NCI-H446 treated with DMSO at 0.1 percent for 48 hours (cell line): ENCODE data around the gene FAM72B.
A peak's percentile ranks its signal among the peaks of the same experiment; 100 is the strongest.
"Not testable (repeated sequence)": the region's sequence is repeated elsewhere in the genome, so short reads cannot be mapped to it uniquely, and the experiment has no call there.

Experiments
- DNase-seq: peaks from one replicate; lab custom pipeline; 2025; lab: John Stamatoyannopoulos, UW

Gene FAM72B

DNA sequence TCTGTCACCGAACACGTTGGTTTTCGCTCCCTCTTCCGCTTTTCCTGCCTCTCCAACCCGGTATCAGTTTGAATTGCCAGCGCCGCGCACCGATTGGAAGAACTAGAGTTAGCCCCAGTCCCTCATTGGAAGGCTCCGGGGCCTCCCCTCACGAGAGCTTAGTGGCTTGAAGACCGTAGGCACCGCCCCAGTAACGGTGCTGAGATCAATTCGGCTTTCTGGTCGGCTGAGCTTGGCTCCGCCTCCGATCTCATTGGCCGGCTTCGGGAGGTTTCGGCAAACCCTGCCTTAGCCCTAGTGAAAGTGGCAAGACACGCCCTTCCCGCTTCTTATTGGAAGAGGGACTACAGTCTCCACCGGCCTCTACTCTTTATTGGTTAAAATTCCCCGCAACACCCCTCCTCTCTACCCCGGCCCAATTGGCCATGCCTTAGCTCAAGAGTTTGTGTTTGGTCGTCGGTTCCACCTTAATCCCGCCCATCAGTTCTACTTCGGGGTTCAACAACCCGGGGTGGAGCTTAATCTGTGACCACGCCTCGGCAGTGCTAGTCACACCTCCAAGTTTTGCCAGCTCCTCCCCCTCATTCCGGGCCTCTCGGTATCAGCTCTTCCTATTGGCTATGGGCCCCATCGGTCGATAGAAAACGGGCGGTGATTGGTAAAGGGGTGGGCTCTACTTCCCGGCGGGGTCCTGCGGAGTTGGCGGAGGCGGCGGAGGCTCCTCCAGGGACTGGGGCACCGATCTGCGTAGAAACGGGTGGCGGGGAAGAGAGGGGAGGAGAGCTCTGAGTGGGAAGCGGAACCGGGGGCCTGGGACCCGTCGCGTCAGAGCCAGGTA lies at the start of gene FAM72B, which contains the start of gene SRGAP2C:
TSS of gene FAM72B (minus strand) at position 51 of the 838 bp plus-strand sequence. CDS start 851 bp downstream, outside the sequence.
TSS of gene SRGAP2C (plus strand) at position 686 of the 838 bp plus-strand sequence. CDS start 2,472 bp downstream, outside the sequence.
- peak; percentile 99 for DNase-seq

DNA sequence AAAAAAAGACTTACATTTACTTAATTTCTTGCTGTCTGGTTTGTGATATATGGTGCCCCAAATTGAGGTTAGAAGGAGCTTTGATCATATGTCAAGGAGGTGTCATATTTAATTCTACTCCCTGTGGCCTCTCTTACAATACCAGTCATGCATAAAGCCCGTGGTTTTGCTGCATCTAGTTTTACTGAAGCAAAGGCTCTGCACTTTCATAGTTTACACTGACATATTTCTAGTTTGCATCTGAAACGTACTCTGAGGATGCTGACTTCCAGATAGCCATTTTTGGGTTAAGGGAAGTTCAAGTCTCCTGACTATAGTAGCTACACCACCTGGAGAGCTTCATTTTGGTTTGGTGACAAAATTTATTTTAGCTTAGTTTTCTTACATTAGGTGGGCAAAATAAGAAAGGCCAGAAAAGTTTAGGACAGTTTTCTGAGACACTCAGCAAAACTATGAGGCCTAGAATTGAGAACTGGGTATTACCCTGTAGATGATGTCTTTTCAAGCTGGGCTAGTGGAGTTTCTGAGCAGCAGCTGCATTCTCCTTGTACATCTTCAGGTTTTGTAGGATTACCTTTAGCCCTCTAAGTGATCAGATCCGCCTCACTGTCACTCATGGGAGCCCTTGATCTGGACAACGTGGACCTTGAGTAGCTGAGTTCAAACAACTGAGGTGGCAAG lies 48.4 kb upstream of the FAM72B start:
- DNase-seq: not testable (repeated sequence)

DNA sequence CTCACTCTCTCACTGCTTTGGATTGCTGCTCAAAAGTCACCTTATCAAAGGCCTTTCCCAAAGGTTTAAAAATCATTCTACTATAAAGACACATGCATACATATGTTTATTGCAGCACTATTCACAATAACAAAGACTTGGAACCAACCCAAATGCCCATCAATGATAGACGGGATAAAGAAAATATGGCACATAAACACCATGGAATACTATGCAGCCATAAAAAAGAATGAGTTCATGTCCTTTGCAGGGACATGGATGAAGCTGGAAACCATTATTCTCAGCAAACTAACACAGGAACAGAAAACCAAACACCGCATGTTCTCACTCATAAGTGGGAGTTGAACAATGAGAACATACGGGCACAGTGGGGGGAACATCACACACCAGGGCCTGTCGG lies 46.5 kb upstream of the FAM72B start:
- DNase-seq: not testable (repeated sequence)

DNA sequence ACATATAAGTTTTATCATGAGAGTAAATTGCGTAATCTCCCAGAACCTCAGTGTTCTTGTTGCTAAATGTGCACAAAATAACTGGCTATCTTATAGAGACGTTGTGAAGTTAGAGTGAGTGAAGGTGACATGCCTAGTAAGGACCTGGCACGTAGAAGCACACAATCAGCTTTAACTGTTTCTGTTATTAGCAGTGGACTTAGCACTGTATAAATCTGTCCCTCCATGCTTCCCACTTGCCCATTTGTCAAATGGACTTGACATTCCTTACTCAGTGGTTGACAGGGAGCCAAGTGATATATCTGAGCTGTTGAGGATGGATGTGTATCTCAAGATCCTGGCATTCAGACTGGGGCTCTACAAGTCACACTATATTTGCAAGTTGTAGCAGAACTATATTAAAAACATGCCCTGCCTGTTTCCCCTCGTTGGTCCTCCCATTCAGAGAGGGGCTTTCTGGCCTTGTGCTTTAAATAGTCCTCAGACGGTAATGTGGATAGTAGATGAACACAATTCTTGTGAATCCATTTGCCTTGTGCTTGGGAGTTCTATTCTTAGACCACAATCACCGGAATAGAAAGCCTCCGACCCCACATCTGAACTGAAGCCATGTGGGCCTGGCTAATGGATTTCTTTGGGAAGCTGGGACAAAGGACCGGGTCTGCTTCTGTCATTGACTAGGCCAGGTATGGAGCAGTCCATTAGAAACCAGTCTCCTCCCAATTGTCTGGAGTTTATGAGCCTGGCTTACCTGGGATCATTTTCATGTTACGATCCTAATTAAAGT lies 43.6 kb upstream of the FAM72B start:
- not testable (repeated sequence) for DNase-seq

DNA sequence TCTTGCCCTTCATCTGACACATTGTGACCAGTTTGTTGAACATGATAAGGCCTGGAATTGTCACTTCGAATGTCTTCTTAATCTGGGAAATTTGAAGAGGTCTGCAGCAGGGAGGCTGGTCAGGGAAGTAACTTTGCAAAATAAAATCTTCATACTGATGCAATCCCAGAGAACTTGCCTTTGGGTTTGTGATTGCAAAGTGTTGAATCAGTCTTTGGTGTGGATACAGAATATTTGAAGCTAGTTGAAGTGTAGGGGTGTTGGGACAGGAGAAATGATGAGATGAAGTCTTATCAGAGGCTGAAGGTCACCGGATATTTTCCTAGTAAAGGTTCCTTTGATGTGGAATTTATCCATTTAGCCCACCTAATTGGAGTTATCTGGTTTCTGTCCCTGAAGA lies 42.8 kb upstream of the FAM72B start:
- not testable (repeated sequence) for DNase-seq

DNA sequence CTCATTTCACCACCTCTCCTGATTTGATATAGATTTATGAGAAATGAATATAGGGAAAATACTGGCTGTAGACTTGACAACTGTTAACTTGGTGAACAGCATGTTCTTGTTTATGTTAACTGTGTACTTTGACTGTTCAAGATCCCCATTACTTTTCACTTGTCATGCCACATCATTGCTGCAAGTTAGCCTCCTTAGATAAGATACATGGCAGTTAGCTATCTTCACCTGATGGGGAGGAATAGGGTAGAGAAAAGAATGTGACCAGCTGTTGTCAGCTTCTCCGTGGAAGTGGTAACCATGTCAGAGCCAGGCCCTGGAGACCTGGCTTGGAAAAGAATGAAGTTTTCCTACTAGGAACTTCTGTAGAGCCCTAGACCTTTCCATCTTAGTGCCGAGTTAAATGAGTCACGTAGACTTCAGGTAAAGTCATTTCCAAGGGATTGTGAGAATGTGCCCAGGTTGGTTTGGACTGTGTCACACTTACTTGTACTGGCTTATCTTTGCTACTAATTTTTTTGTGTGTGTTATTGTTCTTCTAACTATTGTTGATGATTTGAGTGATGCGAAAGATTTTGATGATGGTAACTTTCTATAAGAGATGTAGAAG lies 42.3 kb upstream of the FAM72B start:
- DNase-seq: not testable (repeated sequence)

DNA sequence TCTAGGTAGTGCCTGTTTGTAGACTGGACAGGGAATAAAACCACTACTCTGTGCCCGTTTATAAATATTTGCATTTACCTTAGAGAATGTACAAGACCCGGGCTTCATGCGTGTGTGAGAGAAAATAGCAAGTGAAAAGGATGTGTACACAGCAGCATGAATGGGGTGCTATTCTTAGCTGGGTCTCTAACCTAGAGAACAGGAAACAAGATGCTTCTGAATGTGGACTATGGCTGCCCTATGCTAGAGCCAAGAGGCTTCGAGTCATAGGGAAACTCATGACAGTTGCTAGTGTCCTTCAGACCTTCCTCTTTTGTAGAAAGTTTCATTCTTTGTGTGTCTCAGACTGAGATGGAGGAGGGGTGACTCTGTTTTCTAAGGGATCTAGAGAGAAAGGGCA lies 40.6 kb upstream of the FAM72B start:
- DNase-seq: not testable (repeated sequence)

DNA sequence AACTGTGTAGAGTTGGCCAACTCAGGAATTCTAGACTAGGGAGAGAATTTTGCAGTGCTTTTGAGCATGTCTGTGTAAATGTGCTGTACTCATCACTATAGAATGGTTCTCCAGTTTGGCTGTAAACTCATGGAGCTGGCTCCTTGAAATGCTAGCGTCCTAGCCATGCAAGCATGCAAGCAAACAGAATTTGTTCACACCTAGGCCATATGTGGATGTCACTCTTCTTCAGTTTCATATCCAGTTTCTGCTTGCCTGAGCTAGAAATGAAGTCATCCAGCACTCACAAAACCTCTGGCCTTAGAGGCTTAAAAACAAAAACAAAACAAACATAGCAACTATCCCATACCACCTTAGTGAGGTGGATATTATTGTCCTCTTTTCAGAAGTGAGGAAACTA lies 37.6 kb upstream of the FAM72B start:
- not testable (repeated sequence) for DNase-seq

DNA sequence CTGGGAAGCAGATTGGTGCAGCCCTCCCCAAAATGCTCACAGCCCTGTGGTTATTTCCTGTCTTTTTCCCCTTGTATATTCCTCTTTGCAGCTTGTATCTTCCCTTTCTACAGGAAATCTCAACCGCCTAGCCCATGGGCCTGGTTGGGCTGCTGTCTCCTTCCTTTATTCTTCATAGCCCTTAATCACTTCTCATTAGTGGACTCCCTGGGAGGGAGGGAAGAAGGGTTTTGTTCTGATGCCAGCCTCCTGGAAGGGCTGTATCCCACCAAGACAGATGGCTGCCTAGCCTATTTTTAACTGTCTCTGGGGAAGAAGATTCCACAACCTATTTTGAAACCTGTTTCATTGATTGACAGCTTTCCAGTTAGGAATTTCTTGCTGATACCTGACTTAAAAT lies 32.5 kb upstream of the FAM72B start:
- not testable (repeated sequence) for DNase-seq

DNA sequence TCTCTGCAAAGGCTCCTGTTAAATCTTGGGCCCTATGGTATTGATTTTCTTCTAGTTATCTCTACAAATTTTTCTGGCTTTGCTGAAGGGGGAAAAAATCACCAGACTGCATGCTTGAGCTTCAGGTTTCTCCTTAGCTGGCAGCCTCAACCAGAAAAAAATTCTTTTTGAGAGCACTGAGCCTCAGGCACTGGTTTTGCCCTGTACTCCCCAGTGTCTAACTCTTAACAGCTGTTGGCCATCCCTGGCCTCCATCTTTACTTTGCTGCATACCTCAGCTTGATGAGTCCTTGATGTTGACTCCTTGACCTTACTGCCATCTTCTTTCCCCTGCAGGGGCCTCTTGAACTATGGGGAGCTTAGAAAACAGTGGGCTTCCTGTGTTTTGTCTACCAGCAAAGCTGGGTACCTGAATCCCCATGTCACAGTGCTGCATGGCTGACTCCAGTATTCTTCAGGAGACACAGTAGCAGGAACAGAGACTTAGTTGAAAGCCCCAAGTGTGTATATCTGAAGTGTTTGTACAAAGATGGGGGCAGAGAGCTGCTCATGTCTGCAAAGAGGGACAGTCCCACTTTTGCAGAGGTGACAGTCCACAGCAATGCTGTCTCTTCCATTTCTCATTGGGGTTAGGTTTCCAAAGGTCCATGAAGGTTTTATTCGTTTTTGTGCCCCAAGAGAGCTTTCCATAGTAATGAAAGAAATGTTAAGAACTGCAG lies 31.7 kb upstream of the FAM72B start:
- not testable (repeated sequence) for DNase-seq

DNA sequence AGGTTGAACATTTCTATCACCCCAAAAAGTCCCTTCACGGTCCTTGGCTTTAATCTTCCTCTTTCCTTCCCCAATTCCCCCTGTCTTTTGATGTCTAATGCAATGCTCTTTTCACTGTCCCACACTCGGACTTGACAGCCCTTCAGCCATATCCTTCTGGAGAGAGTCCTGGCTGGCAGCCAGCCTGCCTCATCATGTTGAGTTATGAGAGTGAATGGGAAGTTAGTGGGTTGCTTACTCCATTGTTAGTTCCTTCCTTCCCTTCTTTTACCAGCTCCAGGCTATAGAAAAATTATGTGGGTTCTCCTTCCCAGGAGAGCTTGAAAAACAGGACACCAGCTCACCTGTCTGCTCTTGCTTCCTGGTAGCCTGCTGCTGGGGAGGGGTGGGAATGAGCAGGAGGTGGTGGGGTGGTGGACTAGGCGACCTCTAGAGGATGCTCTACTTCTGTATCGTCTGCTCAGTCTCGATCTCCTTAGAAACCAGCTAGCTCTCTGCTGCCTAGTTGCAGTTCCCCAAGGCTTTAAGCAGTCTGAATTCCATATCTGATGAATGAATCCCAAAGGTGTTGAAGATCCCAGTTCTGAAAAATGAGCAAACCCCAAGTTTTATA lies 30.5 kb upstream of the FAM72B start:
- not testable (repeated sequence) for DNase-seq

DNA sequence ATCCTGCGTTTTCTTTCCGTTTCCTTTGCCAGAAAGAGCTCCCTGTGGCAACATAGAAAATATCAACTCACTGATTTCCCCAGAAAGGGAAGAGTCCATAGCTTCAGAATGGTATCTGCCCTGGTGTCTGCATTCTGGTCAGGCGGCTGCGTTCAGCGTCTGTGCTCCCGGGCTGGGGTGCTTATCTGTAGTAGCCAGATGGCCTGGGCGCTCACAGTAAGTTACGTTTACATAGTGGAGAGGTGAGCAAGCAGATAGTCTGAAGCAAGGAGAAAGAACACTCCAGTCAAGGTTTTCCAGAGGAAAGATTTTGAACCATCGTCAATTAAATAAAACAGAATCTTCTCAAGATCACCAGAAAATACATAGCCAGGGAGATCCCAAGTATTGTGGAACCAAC lies 29.4 kb upstream of the FAM72B start:
- DNase-seq: not testable (repeated sequence)

DNA sequence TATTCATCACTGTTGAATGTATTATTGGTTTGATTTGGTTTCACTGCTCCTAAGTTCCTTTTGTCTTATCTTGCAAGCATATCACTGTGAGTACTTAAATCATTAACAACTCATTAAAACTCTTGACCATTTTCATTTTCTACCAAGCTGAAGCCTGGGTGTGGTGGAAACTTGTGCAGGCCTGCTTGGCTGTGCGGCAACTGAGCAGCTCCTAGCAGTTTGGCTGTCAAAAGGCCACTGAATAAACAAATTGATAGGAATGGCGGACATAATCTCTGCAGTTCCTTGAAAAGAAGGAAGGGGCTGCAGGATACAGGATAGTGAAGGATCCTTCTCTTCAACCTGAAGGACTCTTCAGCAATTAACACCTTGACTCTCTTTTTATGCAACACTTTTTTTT lies 26.6 kb upstream of the FAM72B start:
- DNase-seq: not testable (repeated sequence)

DNA sequence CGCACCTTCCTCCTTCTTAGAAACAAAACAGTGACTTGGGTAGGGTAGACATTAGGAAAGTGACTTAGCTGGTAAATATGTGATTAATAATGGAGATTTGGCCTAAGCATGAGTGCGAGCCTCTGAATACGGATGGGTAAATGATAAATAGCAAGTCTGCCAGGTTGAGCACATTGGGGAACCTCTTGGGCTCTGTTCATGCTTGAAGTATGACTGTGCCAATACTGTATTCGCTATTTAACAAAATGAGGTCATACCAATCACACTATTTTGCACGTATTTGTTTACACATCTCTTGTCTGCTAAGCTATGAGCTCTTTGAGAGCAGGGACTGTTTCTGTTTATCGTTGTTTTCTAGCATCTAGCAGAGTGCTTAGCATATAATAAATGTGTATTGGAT lies 24.2 kb upstream of the FAM72B start:
- not testable (repeated sequence) for DNase-seq

DNA sequence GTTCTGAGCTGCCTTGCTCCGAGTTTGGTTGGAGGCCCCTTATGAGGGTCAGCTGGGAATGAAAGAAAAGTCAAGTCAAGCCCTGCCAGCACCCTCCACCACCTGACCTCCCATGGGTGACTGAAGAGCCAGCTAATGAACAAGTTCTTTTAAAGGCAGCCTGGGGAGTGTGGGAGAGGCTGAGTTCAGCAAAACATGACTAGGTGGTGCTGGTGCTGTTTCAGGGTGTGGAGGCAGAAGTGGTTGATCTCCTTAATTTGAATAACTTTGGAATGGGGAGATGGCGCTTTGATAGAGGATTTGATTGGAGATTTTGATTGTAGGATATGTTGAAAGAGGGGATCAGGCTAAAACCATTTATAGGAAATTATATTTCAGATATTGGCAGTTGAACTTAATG lies 23.2 kb upstream of the FAM72B start:
- not testable (repeated sequence) for DNase-seq

DNA sequence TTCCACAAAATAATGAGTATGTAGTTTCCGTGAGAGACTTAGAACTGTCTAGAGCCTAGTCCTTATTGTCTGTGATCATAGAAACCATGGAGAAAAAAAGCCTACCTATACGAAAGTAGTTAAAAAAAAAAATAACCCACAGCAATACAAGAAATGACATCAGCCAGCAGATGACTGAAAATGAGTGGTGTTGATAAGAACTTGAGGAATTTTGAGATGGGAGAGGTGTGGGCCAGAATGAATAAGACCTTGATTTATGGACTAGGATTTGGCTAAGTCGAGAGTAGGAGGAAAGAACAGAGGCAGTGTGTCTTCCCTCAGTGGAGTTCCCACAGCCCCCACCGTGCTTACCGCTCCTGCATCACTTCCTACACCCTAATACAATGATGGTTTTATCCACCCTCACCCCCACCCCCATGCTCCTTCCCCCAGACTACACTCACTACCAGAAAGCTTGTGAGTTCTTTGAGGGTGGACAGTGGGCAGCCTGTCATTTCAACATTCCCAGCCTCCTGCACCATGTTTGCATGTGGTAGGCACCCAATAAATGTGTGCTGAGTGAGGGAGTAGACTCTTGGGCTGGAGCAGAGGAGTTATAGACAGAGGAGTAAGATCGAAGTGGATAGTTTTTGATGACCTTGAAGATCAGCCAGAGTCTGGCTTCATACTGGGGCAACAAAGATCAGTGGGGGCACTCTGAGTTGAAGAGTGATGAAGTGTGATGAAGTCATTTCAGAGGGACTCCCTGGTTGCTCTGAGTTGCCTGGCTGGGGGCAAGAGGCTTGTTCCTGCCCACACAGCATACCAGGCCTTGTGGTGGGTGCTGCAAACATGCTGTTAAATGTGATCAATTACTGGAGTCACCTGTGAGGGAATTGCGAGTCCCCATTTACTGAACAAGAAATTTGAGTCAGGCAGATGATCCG lies 21.9 kb upstream of the FAM72B start:
- not testable (repeated sequence) for DNase-seq

DNA sequence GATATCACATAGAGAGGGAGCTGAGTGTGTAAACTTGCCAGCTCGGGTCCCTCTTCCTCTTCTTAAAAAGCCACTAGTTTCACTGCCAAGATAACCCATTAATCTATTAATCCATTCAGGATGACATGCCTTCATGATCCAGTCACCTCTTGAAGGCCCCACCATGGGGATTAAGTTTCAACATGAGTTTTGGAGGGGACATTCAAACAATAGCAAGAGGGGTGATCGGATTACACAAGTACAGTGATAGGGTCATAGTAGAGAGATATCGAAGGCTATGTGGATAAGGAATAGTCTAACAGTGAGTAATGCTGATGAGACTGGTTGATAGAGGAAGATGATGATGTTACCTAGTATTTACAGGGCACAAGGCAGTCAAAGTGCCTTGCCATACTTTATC lies 18.8 kb upstream of the FAM72B start:
- DNase-seq: not testable (repeated sequence)

DNA sequence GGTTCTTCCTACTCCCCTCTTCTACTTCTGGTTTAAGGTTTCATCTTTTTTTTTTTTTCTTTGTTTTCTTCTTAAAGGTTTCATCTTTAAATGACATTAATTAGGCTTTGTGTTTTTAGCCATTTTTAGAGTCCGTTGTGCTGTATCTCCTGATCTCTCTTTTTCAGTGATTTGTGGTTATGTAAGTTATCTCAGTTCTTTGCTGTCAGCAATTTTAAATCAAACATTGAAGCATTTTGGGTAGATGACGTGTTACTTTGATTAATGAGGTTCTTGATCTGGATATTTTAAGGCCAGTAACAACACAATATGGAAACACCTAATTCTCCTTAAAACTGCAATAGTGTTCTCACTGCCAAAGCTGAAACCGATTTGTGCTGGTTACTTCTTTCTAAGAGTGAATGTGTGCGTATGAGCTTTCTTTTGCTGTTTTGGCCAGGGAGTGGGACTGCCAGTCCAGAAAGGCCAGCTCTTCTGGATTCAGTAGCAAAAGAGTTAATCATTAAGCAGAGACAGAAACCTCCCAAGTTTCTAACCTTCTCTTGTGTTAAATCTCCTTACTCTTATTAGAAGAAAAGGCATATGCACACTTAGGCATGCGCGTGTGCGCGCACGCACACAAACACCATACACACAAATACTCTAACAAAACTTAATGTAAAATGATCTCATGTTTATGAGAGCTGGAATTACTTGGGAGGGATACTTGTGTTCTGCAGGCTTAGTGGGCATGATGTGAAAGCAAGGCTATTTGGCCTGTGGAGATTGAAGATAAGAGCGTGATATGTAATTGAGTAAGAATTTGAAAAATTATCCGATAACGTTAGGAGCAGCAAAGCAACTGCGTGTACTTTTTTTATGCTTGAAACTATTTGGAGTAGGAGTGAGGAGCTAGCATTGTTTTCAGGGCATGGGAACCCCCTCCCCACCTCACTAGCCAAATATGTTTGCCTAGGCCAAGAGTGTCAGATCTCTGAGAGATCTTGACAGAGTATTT lies 17.1 kb upstream of the FAM72B start:
- not testable (repeated sequence) for DNase-seq
